ENCODE measurements around the gene RUNX2. TPM values are rescaled to one million over a fixed set of nuclear protein-coding genes. Genes with fewer than 3 reads are reported as not detected.

The RUNX2 gene
- 1.7 and 1.9 TPM in 2 replicates for total RNA-seq

GRCh38 chr6:45327956-45328522 is at the start of gene RUNX2:
TSS of gene RUNX2 (plus strand) at chr6:45328330. CDS start at chr6:45328727, 397 bp downstream.

GRCh38 chr6:45377554-45378333 is 49.6 kb downstream of the RUNX2 start, which contains the start of gene SUPT3H:
TSS of gene SUPT3H (minus strand) at chr6:45377934.

Other genes starting within 250 kb of the RUNX2 start
- 12.0 and 19.2 TPM in 2 replicates for gene SUPT3H, start 49.6 kb downstream of the RUNX2 start, total RNA-seq